Neuronal stem cell (in vitro differentiated cells): ENCODE measurements around the gene EXOSC1.

Source experiments
- DNase-seq: peaks from one replicate; pipeline ENCODE4 v3.0.0-alpha.2; 2013; ENCODE audit warnings: low spot score
- H2AFZ ChIP-seq: one replicate; pipeline ENCODE4 v1.6.1; 2013; ENCODE audit warnings: mild to moderate bottlenecking, low read length, inconsistent platforms
- H2AK5ac ChIP-seq: 2 replicates; pipeline ENCODE4 v1.6.1; 2013; ENCODE audit warnings: low read depth, mild to moderate bottlenecking, inconsistent platforms, low read length, moderate library complexity, mixed read lengths
- H2BK120ac ChIP-seq: 2 replicates; pipeline ENCODE4 v1.6.1; 2013; ENCODE audit warnings: low read depth, mild to moderate bottlenecking, inconsistent platforms, low read length, moderate library complexity, mixed read lengths
- H2BK12ac ChIP-seq: one replicate; pipeline ENCODE4 v1.6.1; 2013; ENCODE audit warnings: low read length, inconsistent platforms
- H2BK15ac ChIP-seq: 2 replicates; pipeline ENCODE4 v1.6.1; 2013; ENCODE audit warnings: mild to moderate bottlenecking, low read length, inconsistent platforms, mixed read lengths
- H2BK5ac ChIP-seq: one replicate; pipeline ENCODE4 v1.6.1; 2013; ENCODE audit warnings: inconsistent platforms, mild to moderate bottlenecking, low read length, moderate library complexity
- H3K14ac ChIP-seq: one replicate; pipeline ENCODE4 v1.6.1; 2013; ENCODE audit warnings: low read length, inconsistent platforms
- H3K18ac ChIP-seq: 2 replicates; pipeline ENCODE4 v1.6.1; 2013; ENCODE audit warnings: low read length, inconsistent platforms
- H3K23ac ChIP-seq: 2 replicates; pipeline ENCODE4 v1.6.1; 2013; ENCODE audit warnings: low read depth, mild to moderate bottlenecking, mixed read lengths, low read length, inconsistent platforms; ENCODE audit not compliant: poor library complexity
- H3K27ac ChIP-seq: replicated peaks from 3 replicates; pipeline ENCODE4 v1.5.1; 2013; ENCODE audit warnings: low read length, inconsistent platforms
- H3K27me3 ChIP-seq, 3 experiments: 2 replicates each; pipeline ENCODE4 v1.6.1; 2013; ENCODE audit warnings: low read length in 3 of 3, mild to moderate bottlenecking in 2 of 3, inconsistent platforms in 1 of 3, low read depth in 1 of 3, mixed read lengths in 1 of 3, moderate library complexity in 1 of 3; ENCODE audit not compliant: control insufficient read depth in 3 of 3, insufficient read depth in 3 of 3
- H3K36me3 ChIP-seq, 2 donors: replicated peaks in 1 of 2; 2 replicates each; pipeline ENCODE4 v1.6.1; 2013; ENCODE audit warnings: low read length in 2 of 2; ENCODE audit not compliant: control insufficient read depth in 2 of 2, insufficient read depth in 2 of 2
- H3K4ac ChIP-seq: 2 replicates; pipeline ENCODE4 v1.6.1; 2013; ENCODE audit warnings: inconsistent platforms, mild to moderate bottlenecking, low read length, moderate library complexity
- H3K4me1 ChIP-seq, 2 donors: 1 replicate in 1 of 2; 2 replicates in 1 of 2; pipeline ENCODE4 v1.6.1; 2013; ENCODE audit warnings: low read length in 2 of 2, low read depth in 1 of 2; ENCODE audit not compliant: control insufficient read depth in 2 of 2, insufficient read depth in 1 of 2
- H3K4me2 ChIP-seq: one replicate; pipeline ENCODE4 v1.6.1; 2013; ENCODE audit warnings: mild to moderate bottlenecking, low read length, inconsistent platforms; ENCODE audit not compliant: insufficient read depth, poor library complexity, severe bottlenecking
- H3K4me3 ChIP-seq, 2 donors: 2 replicates each; pipeline ENCODE4 v1.5.1; 2013; ENCODE audit warnings: low read length in 2 of 2, mild to moderate bottlenecking in 2 of 2, inconsistent platforms in 1 of 2, moderate library complexity in 1 of 2
- H3K79me1 ChIP-seq: one replicate; pipeline ENCODE4 v1.6.1; 2013; ENCODE audit warnings: low read depth, mild to moderate bottlenecking, inconsistent platforms, low read length, moderate library complexity
- H3K9ac ChIP-seq: one replicate; pipeline ENCODE4 v1.6.1; 2013; ENCODE audit warnings: mild to moderate bottlenecking, low read depth, low read length, inconsistent platforms; ENCODE audit not compliant: poor library complexity
- H3K9me3 ChIP-seq, 2 donors: replicated peaks in 1 of 2; 2 replicates each; pipeline versions ENCODE3 to v1.6.1; 2013; ENCODE audit warnings: low read length in 2 of 2, mild to moderate bottlenecking in 2 of 2, inconsistent platforms in 1 of 2, low read depth in 1 of 2, mixed read lengths in 1 of 2, moderate library complexity in 1 of 2; ENCODE audit not compliant: control insufficient read depth in 2 of 2, insufficient read depth in 1 of 2
- H4K8ac ChIP-seq: one replicate; pipeline ENCODE4 v1.6.1; 2013; ENCODE audit warnings: low read depth, mild to moderate bottlenecking, inconsistent platforms, low read length, moderate library complexity
- H4K91ac ChIP-seq: one replicate; pipeline ENCODE4 v1.6.1; 2013; ENCODE audit warnings: low read length, low read depth, mild to moderate bottlenecking, inconsistent platforms; ENCODE audit not compliant: poor library complexity
- WGBS, 2 donors: extraction: QIAGEN DNeasy Blood & Tissue Kit; methylation state at CpG; one replicate each; pipeline ENCODE4 v1.1.7; 2013; ENCODE audit warnings: missing lambda C conversion rate in 2 of 2, mixed read lengths in 1 of 2; ENCODE audit not compliant: insufficient read length in 2 of 2, insufficient replicate concordance in 1 of 2; ENCODE audit errors: extremely low coverage in 2 of 2; 5-methylcytosine and 5-hydroxymethylcytosine counted together

Gene EXOSC1

GRCh38 chr10:97459933-97460332 is 14.1 kb upstream of the EXOSC1 start:
- Histone ChIP-seq H2BK5ac (no peak overlapping the region), H2BK120ac (no peak overlapping the region), H3K18ac (no peak overlapping the region), H2BK15ac (no peak overlapping the region), H3K79me1 (peaks cover 2% of the 10 kb centered on the region), H3K36me3 (peaks cover 63 to 99% of the 10 kb centered on the region in 2 donors), H2AFZ (no peak overlapping the region), H3K4me2 (no peak overlapping the region), H2BK12ac (no peak overlapping the region), H3K27ac (no peak overlapping the region), H3K4ac (no peak overlapping the region), H3K4me3 (no peak overlapping the region), H3K9ac (no peak overlapping the region), H3K14ac (no peak overlapping the region), H3K27me3 (no peaks in the 10 kb centered on the region), H3K4me1 (no peaks in the 10 kb centered on the region), H2AK5ac (no peak overlapping the region), H3K23ac (no peak overlapping the region), H4K91ac (no peak overlapping the region), H3K9me3 (no peaks in the 10 kb centered on the region), H4K8ac (no peak overlapping the region)
- no CpG with 5 or more reads among the region's 7 CpGs for WGBS, 2 donors
- no peak for DNase-seq

DNA sequence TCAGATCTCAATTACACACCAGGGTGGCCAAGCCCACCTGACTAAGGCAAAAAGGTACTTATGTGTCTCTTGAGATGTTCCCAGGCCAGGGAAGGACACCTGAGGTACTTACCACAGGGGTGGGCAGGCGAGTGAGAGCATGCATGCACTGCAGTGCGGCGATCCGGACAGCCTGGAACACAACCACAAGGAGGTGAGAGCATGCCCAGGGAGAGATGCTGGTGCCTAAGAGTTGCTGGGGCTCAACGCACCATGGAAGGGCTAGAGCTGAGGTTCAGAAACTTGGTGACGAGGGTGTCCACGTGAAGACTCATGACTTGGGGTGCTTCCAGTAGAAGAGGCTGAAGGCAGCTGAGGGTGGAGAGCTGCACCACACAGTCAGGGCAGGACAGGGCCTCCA is 13.3 kb upstream of the EXOSC1 start:
- no peak overlapping the region for H2BK120ac ChIP-seq
- H3K9me3 ChIP-seq = no peaks in the 10 kb centered on the region
- H2BK5ac ChIP-seq = no peak overlapping the region
- H3K27ac ChIP-seq = no peak overlapping the region
- H3K14ac ChIP-seq = no peak overlapping the region
- no CpG with 5 or more reads among the region's 7 CpGs for WGBS, 2 donors
- no peak overlapping the region for H3K23ac ChIP-seq
- no peak overlapping the region for H3K4ac ChIP-seq
- H3K4me3 ChIP-seq = no peak overlapping the region
- H3K9ac ChIP-seq = no peak overlapping the region
- H2AFZ ChIP-seq = no peak overlapping the region
- no peak overlapping the region for H2BK12ac ChIP-seq
- H2BK15ac ChIP-seq = no peak overlapping the region
- H4K91ac ChIP-seq = no peak overlapping the region
- peaks cover 61 to 99% of the 10 kb centered on the region in 2 donors for H3K36me3 ChIP-seq
- H3K27me3 ChIP-seq = no peaks in the 10 kb centered on the region
- no peak overlapping the region for H4K8ac ChIP-seq
- peaks cover 2% of the 10 kb centered on the region for H3K79me1 ChIP-seq
- H3K4me1 ChIP-seq = no peaks in the 10 kb centered on the region
- H2AK5ac ChIP-seq = no peak overlapping the region
- DNase-seq = no peak
- H3K4me2 ChIP-seq = no peak overlapping the region
- H3K18ac ChIP-seq = no peak overlapping the region

DNA sequence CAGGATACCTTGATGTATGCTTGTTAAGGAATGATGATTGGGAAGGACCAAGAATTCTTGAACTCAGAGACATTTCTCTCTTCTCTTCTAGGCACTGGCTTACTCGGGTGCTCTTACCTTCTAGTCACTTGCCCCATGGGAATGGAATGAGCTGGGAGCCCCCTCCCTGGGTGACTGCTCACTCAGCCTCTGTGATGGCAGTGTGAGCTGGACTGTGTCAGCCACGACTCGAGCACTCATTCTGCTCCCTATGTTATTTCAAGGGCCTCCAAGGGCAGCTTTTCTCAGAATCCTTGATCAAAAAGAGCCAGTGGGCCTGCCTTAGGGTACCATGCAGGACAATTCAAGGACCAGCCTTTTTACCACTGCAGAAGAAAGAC is 10.9 kb upstream of the EXOSC1 start:
- Histone ChIP-seq H3K23ac (no peak overlapping the region), H3K36me3 (peaks cover 65 to 99% of the 10 kb centered on the region in 2 donors), H3K9me3 (no peaks in the 10 kb centered on the region), H3K27ac (no peak overlapping the region), H3K4me3 (no peak overlapping the region), H3K4ac (no peak overlapping the region), H2BK5ac (no peak overlapping the region), H2BK12ac (no peak overlapping the region), H2AFZ (no peak overlapping the region), H4K91ac (no peak overlapping the region), H3K4me2 (no peak overlapping the region), H3K27me3 (no peaks in the 10 kb centered on the region), H3K14ac (no peak overlapping the region), H3K79me1 (peaks cover 6% of the 10 kb centered on the region), H4K8ac (no peak overlapping the region), H3K9ac (no peak overlapping the region), H2AK5ac (no peak overlapping the region), H2BK120ac (no peak overlapping the region), H3K4me1 (no peaks in the 10 kb centered on the region), H3K18ac (no peak overlapping the region), H2BK15ac (no peak overlapping the region)
- no CpG with 5 or more reads among the region's 3 CpGs for WGBS, 2 donors
- DNase-seq = no peak

DNA sequence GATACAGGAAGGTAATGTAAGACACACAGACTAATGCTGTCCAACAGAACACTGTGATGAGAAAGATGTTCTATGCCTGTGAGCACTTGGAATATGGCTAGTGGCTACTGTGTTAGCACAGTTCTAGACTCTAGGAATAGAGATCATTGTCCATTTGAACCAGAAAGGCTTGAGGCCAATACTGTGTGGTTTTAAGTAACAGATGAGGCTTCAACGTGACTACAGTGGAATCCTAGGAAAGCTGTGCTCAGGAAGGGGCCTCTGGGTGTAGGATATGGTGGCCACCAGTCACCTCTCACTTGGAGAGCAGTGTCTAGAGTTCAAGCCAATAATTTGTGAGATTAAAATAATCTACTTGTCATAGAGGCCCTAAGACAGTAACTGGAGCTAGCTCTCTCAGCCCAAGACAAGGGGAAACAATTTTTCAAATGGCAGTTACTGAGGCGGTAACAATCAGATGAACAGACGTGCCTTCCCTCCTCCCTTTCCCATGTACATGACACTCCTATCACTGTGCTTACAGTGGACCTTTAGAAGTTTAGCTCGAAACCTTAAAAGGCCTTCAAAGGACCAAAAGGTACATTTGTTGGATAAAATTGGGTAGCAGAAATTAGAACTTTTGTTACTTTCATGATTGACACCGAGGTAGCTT is 10.4 kb upstream of the EXOSC1 start:
- no peak overlapping the region for H2AK5ac ChIP-seq
- no peak overlapping the region for H3K4me2 ChIP-seq
- H4K91ac ChIP-seq = no peak overlapping the region
- H3K79me1 ChIP-seq = peaks cover 10% of the 10 kb centered on the region
- H2BK12ac ChIP-seq = no peak overlapping the region
- H4K8ac ChIP-seq = no peak overlapping the region
- H3K9me3 ChIP-seq = no peaks in the 10 kb centered on the region
- H3K23ac ChIP-seq = no peak overlapping the region
- H3K36me3 ChIP-seq = peaks cover 61 to 99% of the 10 kb centered on the region in 2 donors
- H2BK15ac ChIP-seq = no peak overlapping the region
- no peak for DNase-seq
- peaks cover 0 to 2% of the 10 kb centered on the region in 2 donors for H3K4me1 ChIP-seq
- H3K27me3 ChIP-seq = no peaks in the 10 kb centered on the region
- H3K27ac ChIP-seq = no peak overlapping the region
- no CpG with 5 or more reads among the region's 5 CpGs for WGBS, 2 donors
- no peak overlapping the region for H3K4me3 ChIP-seq
- no peak overlapping the region for H2AFZ ChIP-seq
- H3K14ac ChIP-seq = no peak overlapping the region
- no peak overlapping the region for H3K9ac ChIP-seq
- H3K4ac ChIP-seq = no peak overlapping the region
- no peak overlapping the region for H3K18ac ChIP-seq
- no peak overlapping the region for H2BK120ac ChIP-seq
- H2BK5ac ChIP-seq = no peak overlapping the region
